T-cell (primary cell): ENCODE measurements around the gene PIK3CD. TPM values are rescaled to one million over a fixed set of nuclear protein-coding genes. Genes with fewer than 3 reads are reported as not detected.

Experiments used
- ATAC-seq, 4 experiments: fragments of 200-7000 bp in 3 of 4; fragments of 150-1000 bp in 1 of 4; cut with Tn5 transposase; replicated peaks in 1 of 4; 1 replicate in 3 of 4; 2 replicates in 1 of 4; pipeline ENCODE4 v1.10.0; 2021; ENCODE audit warnings: moderate library complexity in 3 of 4, mild to moderate bottlenecking in 2 of 4, moderate number of reproducible peaks in 1 of 4
- CTCF ChIA-PET, 2 donors: fragments of 300-600 bp; sonication (Branson Sonifier 250); formaldehyde crosslinking; loops; one replicate each; lab custom pipeline; 2022; ENCODE audit warnings: antibody characterized with exemption in 2 of 2; lab: Charles Lee
- POLR2A ChIA-PET, 2 donors: fragments of 300-600 bp; sonication (Branson Sonifier 250); formaldehyde crosslinking; loops; one replicate each; lab custom pipeline; 2022; ENCODE audit warnings: antibody characterized with exemption in 2 of 2; lab: Charles Lee
- DNase-seq, 35 experiments: peaks; one replicate each; pipeline versions ENCODE4 v3.0.0 to v3.0.0-alpha.2; 2013 to 2023
- H3K27ac ChIP-seq: one replicate; pipeline ENCODE4 v1.5.1; 2013; ENCODE audit warnings: low read length
- H3K27me3 ChIP-seq, 2 experiments: replicated peaks in 1 of 2; 1 replicate in 1 of 2; 2 replicates in 1 of 2; pipeline versions ENCODE4 v1.6.1 to v1.7.0; 2013; ENCODE audit warnings: low read length in 1 of 2, mixed read lengths in 1 of 2; ENCODE audit not compliant: control insufficient read depth in 2 of 2, insufficient read depth in 2 of 2; ENCODE audit errors: extremely low read depth in 1 of 2
- H3K36me3 ChIP-seq, 2 donors: 1 replicate in 1 of 2; 2 replicates in 1 of 2; pipeline versions ENCODE4 v1.6.1 to v1.7.0; 2013; ENCODE audit warnings: low read length in 1 of 2; ENCODE audit not compliant: control insufficient read depth in 2 of 2, insufficient read depth in 1 of 2; ENCODE audit errors: extremely low read depth in 1 of 2
- H3K4me1 ChIP-seq, 2 experiments: 1 replicate in 1 of 2; 2 replicates in 1 of 2; pipeline versions ENCODE4 v1.6.1 to v1.7.0; 2013; ENCODE audit warnings: low read length in 2 of 2, mixed read lengths in 1 of 2; ENCODE audit not compliant: insufficient read depth in 2 of 2, control insufficient read depth in 1 of 2; ENCODE audit errors: extremely low read depth in 1 of 2
- H3K4me3 ChIP-seq, 2 donors: 1 replicate in 1 of 2; 2 replicates in 1 of 2; pipeline versions ENCODE4 v1.5.1 to v1.7.0; 2013; ENCODE audit warnings: mild to moderate bottlenecking in 2 of 2, low read length in 1 of 2, moderate library complexity in 1 of 2; ENCODE audit not compliant: control insufficient read depth in 1 of 2; ENCODE audit errors: extremely low read depth in 1 of 2
- H3K9me3 ChIP-seq: 2 replicates; pipeline ENCODE4 v1.7.0; 2013
- H3K27ac Mint-ChIP-seq, 2 donors: one replicate each; pipeline ENCODE4 v1.8.0; 2020 to 2021; ENCODE audit warnings: mild to moderate bottlenecking in 2 of 2, mixed read lengths in 2 of 2
- H3K27me3 Mint-ChIP-seq, 2 donors: one replicate each; pipeline ENCODE4 v1.8.0; 2021 to 2022; ENCODE audit warnings: mixed read lengths in 2 of 2
- H3K36me3 Mint-ChIP-seq: one replicate; pipeline ENCODE4 v1.8.0; 2021; ENCODE audit warnings: mixed read lengths
- H3K4me1 Mint-ChIP-seq, 3 donors: one replicate each; pipeline ENCODE4 v1.8.0; 2020 to 2022; ENCODE audit warnings: mixed read lengths in 3 of 3, mild to moderate bottlenecking in 1 of 3
- H3K4me3 Mint-ChIP-seq, 3 donors: one replicate each; pipeline ENCODE4 v1.8.0; 2020 to 2022; ENCODE audit warnings: mild to moderate bottlenecking in 3 of 3, mixed read lengths in 3 of 3, moderate library complexity in 3 of 3
- H3K9me3 Mint-ChIP-seq, 3 donors: one replicate each; pipeline ENCODE4 v1.8.0; 2020 to 2022; ENCODE audit warnings: mixed read lengths in 3 of 3
- WGBS: methylation state at CpG from one replicate; pipeline ENCODE4 v1.1.5; 2013; ENCODE audit warnings: missing lambda C conversion rate; ENCODE audit not compliant: insufficient coverage; 5-methylcytosine and 5-hydroxymethylcytosine counted together
- total RNA-seq, 35 experiments: library from RNA in 6 of 35; stranded (reverse) in 6 of 35; fragments of 120-200 nt in 1 of 35; gene quantifications; one replicate each; pipeline versions ENCODE4 v1.2.1 to v1.2.4 and lab custom pipeline; 2013 to 2026

Gene PIK3CD
- total RNA-seq, 5 donors from 2014 or later (not counting 1 experiment from before 2014, with no cell fraction given) = 246 to 313 (median 280) TPM

DNA sequence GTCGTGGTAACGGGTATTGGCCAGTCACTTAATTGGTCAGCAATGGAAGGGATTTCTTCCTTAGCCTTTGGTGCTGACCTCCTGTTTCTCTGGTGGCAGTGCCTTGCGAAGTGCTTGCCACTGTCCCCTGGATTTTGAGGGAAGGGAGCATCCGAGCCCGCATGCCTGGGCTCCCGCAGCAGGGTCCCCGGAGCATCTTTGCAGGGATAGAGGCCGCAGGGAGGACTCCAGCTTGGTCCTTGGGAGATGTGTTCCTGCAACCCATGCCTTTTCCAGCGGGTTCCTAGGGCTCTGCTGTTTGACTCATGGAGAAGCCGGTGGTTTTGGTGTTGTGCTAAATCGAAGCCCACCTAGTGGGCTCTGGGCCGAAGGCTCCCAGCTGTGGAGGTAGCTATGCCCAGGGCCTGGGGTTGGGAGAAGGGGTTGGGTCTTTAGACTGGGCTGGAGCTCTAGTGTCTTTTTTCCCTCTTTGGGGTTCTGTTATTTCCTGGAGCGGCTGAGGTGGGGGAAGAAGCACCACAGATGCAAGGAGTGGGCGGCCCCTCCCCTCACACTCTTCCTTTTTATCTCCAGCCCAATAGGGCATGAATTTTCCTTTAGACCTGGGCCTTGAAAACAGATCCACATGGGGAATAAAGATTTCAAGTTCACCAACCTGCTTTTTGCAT lies 39.0 kb downstream of the PIK3CD start:
- Histone ChIP-seq H3K27me3 (no peaks in the 10 kb centered on the region), H3K36me3 (peaks cover 3 to 40% of the 10 kb centered on the region in 2 donors), H3K9me3 (no peaks in the 10 kb centered on the region), H3K4me1 (peaks cover 41 to 85% of the 10 kb centered on the region in 2 experiments), H3K4me3 (peak overlapping the region; percentile 28 to 61), H3K27ac (no peak overlapping the region)
- Mint-ChIP-seq H3K27ac (peak overlapping the region; percentile 87 to 91), H3K4me1 (peaks cover 74 to 82% (median 80%) of the 10 kb centered on the region in 3 donors), H3K9me3 (no peaks in the 10 kb centered on the region), H3K27me3 (no peaks in the 10 kb centered on the region), H3K36me3 (peaks cover 26% of the 10 kb centered on the region), H3K4me3 (peak overlapping the region; percentile 87 to 92 (median 87))
- ATAC-seq (no peak), DNase-seq (no peak)
- POLR2A ChIA-PET = no interaction called here
- 86% methylated on average over 10 of the region's 14 CpGs for WGBS
- CTCF ChIA-PET = interaction anchor here in 1 of 2 donors (0.6 kb wide), 1 partner anchor 74 kb away, joined by 6 read pairs; no protein-coding TSS in a partner anchor

DNA sequence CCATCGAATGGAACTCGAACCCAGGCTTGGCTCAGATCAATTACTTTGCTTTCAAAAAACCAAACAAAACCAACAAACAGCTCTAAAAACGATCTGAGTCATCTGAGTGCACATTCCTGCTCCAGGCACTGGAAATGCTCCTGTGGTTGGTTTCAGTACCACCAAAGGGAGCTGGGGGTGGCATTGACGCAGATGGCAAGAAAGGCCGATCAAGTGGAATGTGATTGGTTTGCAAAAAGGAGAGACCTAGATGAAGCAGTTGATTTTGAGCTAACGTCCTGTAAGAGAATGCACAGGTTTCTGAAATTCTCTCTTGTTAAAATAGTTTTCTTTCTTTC lies 39.5 kb downstream of the PIK3CD start:
- Histone ChIP-seq H3K4me3 (peak overlapping the region in 1 of 2 donors; percentile 61), H3K27me3 (no peaks in the 10 kb centered on the region), H3K27ac (no peak overlapping the region), H3K9me3 (no peaks in the 10 kb centered on the region), H3K4me1 (peaks cover 36 to 80% of the 10 kb centered on the region in 2 experiments), H3K36me3 (peaks cover 3 to 40% of the 10 kb centered on the region in 2 donors)
- Mint-ChIP-seq H3K9me3 (no peaks in the 10 kb centered on the region), H3K27ac (peak overlapping the region; percentile 87 to 91), H3K4me1 (peaks cover 69 to 77% (median 75%) of the 10 kb centered on the region in 3 donors), H3K4me3 (peak overlapping the region; percentile 87 to 92 (median 87)), H3K36me3 (peaks cover 26% of the 10 kb centered on the region), H3K27me3 (no peaks in the 10 kb centered on the region)
- ChIA-PET POLR2A (interaction anchor here in 1 of 2 donors (0.6 kb wide), 1 partner anchor 36 kb away, joined by 3 read pairs; no protein-coding TSS in a partner anchor), CTCF (interaction anchor here in 1 of 2 donors (0.6 kb wide), 1 partner anchor 73 kb away, joined by 6 read pairs; no protein-coding TSS in a partner anchor)
- DNase-seq (peak in 7 of 35 experiments; percentile 17 to 53 (median 38)), ATAC-seq (peak in 1 of 4 experiments; percentile 13)
- 56% methylated on average over 3 of the region's 6 CpGs for WGBS

DNA sequence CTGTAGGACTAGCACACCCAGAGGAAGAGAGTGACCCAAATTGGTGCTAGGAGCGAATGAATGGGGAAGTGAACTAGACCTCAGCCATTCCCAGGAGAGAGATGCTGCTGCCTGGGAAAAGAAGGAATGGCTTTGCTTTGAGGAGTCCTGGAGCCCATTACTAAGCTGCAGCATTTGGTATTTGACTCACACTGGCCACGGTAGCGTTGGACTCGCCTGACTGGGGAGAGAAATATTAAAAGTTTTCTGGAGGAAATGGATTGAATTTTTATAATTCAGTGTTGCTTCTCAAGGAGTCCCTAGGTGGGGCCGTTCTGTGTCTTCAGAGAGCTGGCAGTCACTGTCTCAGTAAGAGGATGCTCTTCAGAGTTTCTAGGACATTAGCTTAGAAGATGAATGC lies 40.2 kb downstream of the PIK3CD start:
- Mint-ChIP-seq H3K27ac (peak overlapping the region; percentile 87 to 91), H3K4me3 (peak overlapping the region; percentile 87 to 92 (median 87)), H3K4me1 (peaks cover 66 to 76% (median 74%) of the 10 kb centered on the region in 3 donors), H3K36me3 (peaks cover 26% of the 10 kb centered on the region), H3K27me3 (no peaks in the 10 kb centered on the region), H3K9me3 (no peaks in the 10 kb centered on the region)
- Histone ChIP-seq H3K4me3 (peak overlapping the region in 1 of 2 donors; percentile 19), H3K4me1 (peaks cover 35 to 79% of the 10 kb centered on the region in 2 experiments), H3K27me3 (no peaks in the 10 kb centered on the region), H3K36me3 (peaks cover 3 to 41% of the 10 kb centered on the region in 2 donors), H3K9me3 (no peaks in the 10 kb centered on the region), H3K27ac (no peak overlapping the region)
- WGBS = 81% methylated on average over 4 of the region's 5 CpGs
- ChIA-PET CTCF (interaction anchor here in 1 of 2 donors (0.8 kb wide), 1 partner anchor 177 kb away, joined by 3 read pairs; no protein-coding TSS in a partner anchor), POLR2A (interaction anchor here (0.6 to 0.7 kb wide), 2 partner anchors 24 to 37 kb away, joined by 3 read pairs; no protein-coding TSS in a partner anchor)
- no peak for DNase-seq
- no peak for ATAC-seq

DNA sequence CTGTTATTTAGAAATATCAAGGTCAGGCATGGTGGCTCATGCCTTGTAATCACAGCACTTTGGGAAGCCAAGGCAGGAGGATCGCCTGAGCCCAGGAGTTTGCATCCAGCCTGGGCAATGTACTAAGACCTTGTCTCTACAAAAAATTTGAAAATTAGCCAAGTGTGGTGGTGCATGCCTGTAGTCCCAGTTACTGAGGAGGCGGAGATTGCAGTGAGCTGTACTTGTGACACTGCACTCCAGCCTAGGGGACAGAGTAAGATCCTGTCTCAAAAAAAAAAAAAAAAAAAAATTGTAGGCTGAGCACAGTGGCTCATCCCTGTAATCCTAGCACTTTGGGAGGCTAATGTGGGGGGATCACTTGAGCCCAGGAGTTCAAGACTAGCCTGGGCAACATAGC lies 45.3 kb downstream of the PIK3CD start:
- no peaks in the 10 kb centered on the region for H3K9me3 Mint-ChIP-seq
- DNase-seq (no peak), ATAC-seq (no peak)
- no peak overlapping the region for H3K4me3 Mint-ChIP-seq
- peaks cover 39% of the 10 kb centered on the region for H3K36me3 Mint-ChIP-seq
- Histone ChIP-seq H3K9me3 (no peaks in the 10 kb centered on the region), H3K36me3 (peaks cover 20 to 60% of the 10 kb centered on the region in 2 donors), H3K27ac (no peak overlapping the region), H3K4me1 (peaks cover 4 to 77% of the 10 kb centered on the region in 2 experiments), H3K27me3 (no peaks in the 10 kb centered on the region), H3K4me3 (no peak overlapping the region)
- peaks cover 61 to 69% (median 68%) of the 10 kb centered on the region in 3 donors for H3K4me1 Mint-ChIP-seq
- WGBS = 100% methylated on average over 1 of the region's 2 CpGs
- peak overlapping the region; percentile 57 to 66 for H3K27ac Mint-ChIP-seq
- POLR2A ChIA-PET = interaction anchor here in 1 of 2 donors (0.6 kb wide), 1 partner anchor 42 kb away, joined by 5 read pairs; no protein-coding TSS in a partner anchor
- CTCF ChIA-PET = interaction anchor here in 1 of 2 donors (0.6 kb wide), 1 partner anchor 70 kb away, joined by 3 read pairs; no protein-coding TSS in a partner anchor
- H3K27me3 Mint-ChIP-seq = no peaks in the 10 kb centered on the region

DNA sequence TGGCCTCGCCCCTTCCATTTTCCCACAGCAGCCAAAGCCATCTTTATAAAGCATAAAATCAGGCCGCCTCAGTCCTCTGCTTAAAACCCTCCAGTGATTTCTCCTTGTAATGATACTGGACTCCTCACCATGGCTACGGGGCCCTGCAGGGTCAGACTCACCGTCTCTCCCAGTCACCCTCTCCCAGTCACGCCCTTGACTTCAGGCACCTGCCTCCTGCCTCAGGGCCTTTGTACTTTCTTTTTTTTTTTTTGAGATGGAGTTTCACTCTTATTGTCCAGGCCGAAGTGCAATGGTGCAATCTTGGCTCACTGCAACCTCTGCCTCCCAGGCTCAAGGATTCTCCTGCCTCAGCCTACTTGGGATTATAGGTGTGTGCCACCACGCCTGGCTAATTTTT lies 47.8 kb downstream of the PIK3CD start:
- H3K4me1 Mint-ChIP-seq = peaks cover 61 to 72% (median 67%) of the 10 kb centered on the region in 3 donors
- no peaks in the 10 kb centered on the region for H3K27me3 Mint-ChIP-seq
- H3K4me3 ChIP-seq = no peak overlapping the region
- no peak for DNase-seq
- H3K9me3 Mint-ChIP-seq = peaks cover 0 to 7% (median 0%) of the 10 kb centered on the region in 3 donors
- WGBS = 93% methylated on average over 3 of the region's 7 CpGs
- no peaks in the 10 kb centered on the region for H3K9me3 ChIP-seq
- ATAC-seq = no peak
- H3K36me3 ChIP-seq = peaks cover 18 to 46% of the 10 kb centered on the region in 2 donors
- H3K4me1 ChIP-seq = peaks cover 15 to 77% of the 10 kb centered on the region in 2 experiments
- H3K27ac Mint-ChIP-seq = peak overlapping the region; percentile 48 to 89
- ChIA-PET CTCF (interaction anchor here in 1 of 2 donors (1.0 kb wide), 1 partner anchor 12 kb away, joined by 4 read pairs; no protein-coding TSS in a partner anchor), POLR2A (interaction anchor here in 1 of 2 donors (0.6 kb wide), 1 partner anchor 74 kb away, joined by 3 read pairs; no protein-coding TSS in a partner anchor)
- no peaks in the 10 kb centered on the region for H3K27me3 ChIP-seq
- peaks cover 40% of the 10 kb centered on the region for H3K36me3 Mint-ChIP-seq
- no peak overlapping the region for H3K27ac ChIP-seq
- no peak overlapping the region for H3K4me3 Mint-ChIP-seq

DNA sequence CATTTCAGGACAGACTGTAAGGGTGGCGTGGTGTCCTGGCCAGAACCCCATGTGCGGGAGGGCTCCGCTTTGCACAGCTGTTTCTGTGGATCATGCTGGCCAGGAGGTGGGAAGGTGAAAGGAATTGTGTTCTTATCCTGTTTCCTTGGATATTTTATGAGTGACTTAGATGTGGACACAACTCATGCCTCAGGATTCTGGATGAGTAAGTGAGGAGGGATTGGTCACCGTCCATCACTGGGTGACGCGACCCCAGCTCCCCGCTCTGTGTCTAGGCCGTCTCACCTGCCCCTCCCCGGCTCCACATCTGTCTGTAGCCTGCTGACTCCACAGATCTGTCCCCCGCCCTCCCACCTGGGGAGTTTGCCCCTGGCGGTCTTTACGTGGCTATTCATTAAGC lies 48.8 kb downstream of the PIK3CD start:
- Mint-ChIP-seq H3K27me3 (no peaks in the 10 kb centered on the region), H3K9me3 (peaks cover 0 to 7% (median 0%) of the 10 kb centered on the region in 3 donors), H3K27ac (peak overlapping the region; percentile 12 to 31), H3K4me1 (peaks cover 61 to 71% (median 67%) of the 10 kb centered on the region in 3 donors), H3K36me3 (peaks cover 34% of the 10 kb centered on the region), H3K4me3 (no peak overlapping the region)
- ATAC-seq (no peak), DNase-seq (no peak)
- Histone ChIP-seq H3K4me1 (peaks cover 21 to 84% of the 10 kb centered on the region in 2 experiments), H3K9me3 (no peaks in the 10 kb centered on the region), H3K36me3 (peaks cover 18 to 41% of the 10 kb centered on the region in 2 donors), H3K27me3 (no peaks in the 10 kb centered on the region), H3K27ac (no peak overlapping the region), H3K4me3 (no peak overlapping the region)
- ChIA-PET POLR2A (interaction anchor here in 1 of 2 donors (0.6 kb wide), 1 partner anchor 32 kb away, joined by 7 read pairs; no protein-coding TSS in a partner anchor), CTCF (no interaction called here)
- WGBS = 96% methylated on average over 10 of the region's 12 CpGs
